GM23338 (cell line): ENCODE data around the gene ZDHHC23. TPM values are rescaled to one million over a fixed set of nuclear protein-coding genes. Genes with fewer than 3 reads are reported as not detected.

Source experiments
- ETS1 ChIP-seq: IDR thresholded peaks from 2 replicates; pipeline ENCODE4 v1.6.1; 2016; ENCODE audit warnings: antibody characterized with exemption
- POLR2AphosphoS5 ChIP-seq: IDR thresholded peaks from 2 replicates; pipeline ENCODE4 v1.6.1; 2016; ENCODE audit warnings: antibody characterized with exemption, low read depth
- ZNF331 ChIP-seq: fragments of 250-450 bp; sonication (Bioruptor Pico); IDR thresholded peaks from 2 replicates; pipeline ENCODE4 v1.5.0; 2020; ENCODE audit warnings: low read depth, mild to moderate bottlenecking, moderate library complexity
- ZNF462 ChIP-seq: fragments of 250-450 bp; sonication (Bioruptor Pico); IDR thresholded peaks from 2 replicates; pipeline ENCODE4 v1.5.0; 2020; ENCODE audit warnings: mild to moderate bottlenecking, moderate library complexity
- polyA plus RNA-seq: library from polyadenylated mRNA; unstranded; fragments of >200 nt; fragmentation: Nextera tagmentation; extraction: Ambion mirVana; gene quantifications from 2 replicates; pipeline ENCODE4 v1.2.1, GENCODE V29; 2016
- total RNA-seq: library from RNA; depleted of rRNA; stranded (reverse); fragments of >200 nt; shearing (Covaris generic); gene quantifications from 2 replicates; pipeline ENCODE4 v1.2.3, GENCODE V29; 2014; rRNA removed

The ZDHHC23 gene
- total and polyA plus RNA-seq, 2 experiments from 2014 or later, result 3.5 to 14.5 TPM

- TF ChIP-seq ZNF462 (CRISPR knock-in tag) (no peak), POLR2AphosphoS5 (no peak), ETS1 (no peak), ZNF331 (no peak)
Measured at GRCh38 chr3:114011059-114011797, 63.4 kb downstream of the ZDHHC23 start (continued).

Other genes with a start within 250 kb of the ZDHHC23 start
- gene NAA50, start 201.8 kb upstream of the ZDHHC23 start, total RNA-seq, result 219 and 260 TPM in 2 replicates
- 78.7 and 103 TPM in 2 replicates for gene NAA50, start 201.8 kb upstream of the ZDHHC23 start, polyA plus RNA-seq
- gene ATP6V1A, start 201.0 kb upstream of the ZDHHC23 start, total RNA-seq, result 80.8 and 87.3 TPM in 2 replicates
- gene ATP6V1A, start 201.0 kb upstream of the ZDHHC23 start, polyA plus RNA-seq, result 34.8 and 38.0 TPM in 2 replicates
- gene GRAMD1C, start 109.2 kb upstream of the ZDHHC23 start, total RNA-seq, result 0.78 and 3.3 TPM in 2 replicates
- 2.6 and 3.6 TPM in 2 replicates for gene GRAMD1C, start 109.2 kb upstream of the ZDHHC23 start, polyA plus RNA-seq
- 0.89 and 2.0 TPM in 2 replicates for gene CCDC191, start 108.5 kb downstream of the ZDHHC23 start, total RNA-seq
- gene CCDC191, start 108.5 kb downstream of the ZDHHC23 start, polyA plus RNA-seq, result 1.5 and 2.9 TPM in 2 replicates
- gene QTRT2, start 108.7 kb downstream of the ZDHHC23 start, total RNA-seq, result 49.4 and 66.5 TPM in 2 replicates
- 32.3 and 37.9 TPM in 2 replicates for gene QTRT2, start 108.7 kb downstream of the ZDHHC23 start, polyA plus RNA-seq
- gene DRD3, start 231.0 kb downstream of the ZDHHC23 start, total RNA-seq, result 0.21 and 0.70 TPM in 2 replicates
- 0.65 TPM in 1 of 2 replicates, not detected in the other for gene DRD3, start 231.0 kb downstream of the ZDHHC23 start, polyA plus RNA-seq